IgD-negative memory B cell (primary cell): Measurements from ENCODE around the gene TEX51. TPM values are rescaled to one million over a fixed set of nuclear protein-coding genes. Genes with fewer than 3 reads are reported as not detected.

Experiments
- H3K27ac Mint-ChIP-seq, 3 donors: one replicate each; pipeline ENCODE4 v1.8.0; 2020 to 2022; ENCODE audit warnings: mild to moderate bottlenecking in 3 of 3, mixed read lengths in 3 of 3, moderate library complexity in 1 of 3
- H3K27me3 Mint-ChIP-seq: one replicate; pipeline ENCODE4 v1.8.0; 2021; ENCODE audit warnings: mixed read lengths
- H3K36me3 Mint-ChIP-seq: one replicate; pipeline ENCODE4 v1.8.0; 2020; ENCODE audit warnings: mild to moderate bottlenecking, mixed read lengths
- H3K4me1 Mint-ChIP-seq, 3 donors: one replicate each; pipeline ENCODE4 v1.8.0; 2020 to 2022; ENCODE audit warnings: mixed read lengths in 3 of 3, mild to moderate bottlenecking in 1 of 3
- H3K4me3 Mint-ChIP-seq, 4 donors: one replicate each; pipeline ENCODE4 v1.8.0; 2020 to 2022; ENCODE audit warnings: mild to moderate bottlenecking in 4 of 4, mixed read lengths in 4 of 4, moderate library complexity in 3 of 4
- H3K9me3 Mint-ChIP-seq, 3 donors: one replicate each; pipeline ENCODE4 v1.8.0; 2020 to 2021; ENCODE audit warnings: mixed read lengths in 3 of 3, mild to moderate bottlenecking in 1 of 3
- polyA plus RNA-seq: library from polyadenylated mRNA; unstranded; fragments of 300-500 nt; fragmentation: Illumina TruSeq; gene quantifications from one replicate; pipeline ENCODE4 v1.2.3, GENCODE V29; 2021

TEX51 gene
- polyA plus RNA-seq, 1 donor from 2014 or later, result not detected

DNA sequence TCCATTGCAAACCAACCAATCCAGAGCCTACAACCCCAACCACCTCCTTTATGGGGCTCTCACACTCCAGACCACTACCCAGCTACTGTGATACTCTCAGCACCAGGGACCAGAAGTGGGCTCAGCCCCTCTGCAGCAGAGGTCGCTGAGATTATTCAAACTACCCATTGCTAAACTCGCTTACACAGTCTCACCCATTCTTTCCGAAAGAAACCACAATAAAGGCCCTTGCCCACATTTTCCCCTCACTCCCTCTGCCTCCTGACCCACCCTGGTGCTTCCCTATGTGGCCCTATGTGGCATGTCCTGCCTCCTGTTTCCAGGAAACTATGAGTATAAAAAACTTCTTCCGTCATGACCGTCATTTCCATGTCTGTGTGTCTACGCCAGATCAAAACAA, 10.7 kb downstream of the TEX51 start:
- Mint-ChIP-seq H3K9me3 (peaks cover 2 to 5% (median 4%) of the 10 kb centered on the region in 3 donors), H3K4me1 (peaks cover 0 to 3% (median 2%) of the 10 kb centered on the region in 3 donors), H3K4me3 (no peak overlapping the region), H3K27me3 (peaks cover 18% of the 10 kb centered on the region), H3K36me3 (no peaks in the 10 kb centered on the region), H3K27ac (no peak overlapping the region)

DNA sequence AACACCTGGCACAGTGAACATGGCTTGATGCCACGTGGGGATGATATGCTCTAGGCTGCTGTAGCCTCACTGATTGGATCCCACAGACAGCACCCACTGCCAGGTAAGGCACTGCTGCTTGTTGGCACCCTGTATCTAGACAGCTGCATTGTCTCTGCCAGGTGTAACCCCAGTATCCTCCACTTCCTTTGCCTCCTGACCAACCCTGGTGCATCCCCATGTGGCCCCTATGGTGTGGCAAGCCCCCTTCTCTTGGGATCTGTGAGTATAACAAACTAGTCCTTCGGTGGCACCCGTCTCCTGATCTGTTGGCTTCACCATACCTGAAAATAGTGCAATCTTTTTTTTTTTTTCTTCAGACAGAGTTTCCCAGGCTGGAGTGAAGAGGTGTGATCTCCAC, 11.1 kb downstream of the TEX51 start:
- Mint-ChIP-seq H3K36me3 (no peaks in the 10 kb centered on the region), H3K27me3 (peaks cover 18% of the 10 kb centered on the region), H3K9me3 (peaks cover 0 to 4% (median under 1%) of the 10 kb centered on the region in 3 donors), H3K4me3 (no peak overlapping the region), H3K4me1 (peaks cover 0 to 3% (median 2%) of the 10 kb centered on the region in 3 donors), H3K27ac (no peak overlapping the region)

DNA sequence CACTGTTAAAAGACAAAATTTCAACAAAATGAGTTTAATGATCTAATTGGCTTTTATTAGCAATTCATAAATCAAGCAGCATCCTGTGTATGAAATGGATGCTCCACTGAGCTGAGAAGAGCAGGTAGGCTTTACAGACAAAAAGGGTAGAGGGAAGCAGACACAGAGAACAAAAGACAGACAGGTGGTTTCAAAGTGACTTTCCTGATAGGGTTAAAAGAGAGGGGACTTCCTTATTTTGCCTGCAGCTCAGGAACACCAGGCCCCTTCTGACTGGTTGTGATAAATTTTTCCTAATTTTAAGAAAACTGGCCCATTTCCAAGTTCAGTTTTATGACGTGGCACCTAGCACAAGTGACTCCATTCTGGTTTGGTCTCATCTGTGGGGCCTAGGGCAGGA, 11.9 kb downstream of the TEX51 start:
- H3K9me3 Mint-ChIP-seq, result peaks cover 0 to 3% (median 0%) of the 10 kb centered on the region in 3 donors
- peaks cover 0 to 2% (median under 1%) of the 10 kb centered on the region in 3 donors for H3K4me1 Mint-ChIP-seq
- H3K27me3 Mint-ChIP-seq, result peaks cover 17% of the 10 kb centered on the region
- no peak overlapping the region for H3K4me3 Mint-ChIP-seq
- H3K36me3 Mint-ChIP-seq, result no peaks in the 10 kb centered on the region
- H3K27ac Mint-ChIP-seq, result no peak overlapping the region

DNA sequence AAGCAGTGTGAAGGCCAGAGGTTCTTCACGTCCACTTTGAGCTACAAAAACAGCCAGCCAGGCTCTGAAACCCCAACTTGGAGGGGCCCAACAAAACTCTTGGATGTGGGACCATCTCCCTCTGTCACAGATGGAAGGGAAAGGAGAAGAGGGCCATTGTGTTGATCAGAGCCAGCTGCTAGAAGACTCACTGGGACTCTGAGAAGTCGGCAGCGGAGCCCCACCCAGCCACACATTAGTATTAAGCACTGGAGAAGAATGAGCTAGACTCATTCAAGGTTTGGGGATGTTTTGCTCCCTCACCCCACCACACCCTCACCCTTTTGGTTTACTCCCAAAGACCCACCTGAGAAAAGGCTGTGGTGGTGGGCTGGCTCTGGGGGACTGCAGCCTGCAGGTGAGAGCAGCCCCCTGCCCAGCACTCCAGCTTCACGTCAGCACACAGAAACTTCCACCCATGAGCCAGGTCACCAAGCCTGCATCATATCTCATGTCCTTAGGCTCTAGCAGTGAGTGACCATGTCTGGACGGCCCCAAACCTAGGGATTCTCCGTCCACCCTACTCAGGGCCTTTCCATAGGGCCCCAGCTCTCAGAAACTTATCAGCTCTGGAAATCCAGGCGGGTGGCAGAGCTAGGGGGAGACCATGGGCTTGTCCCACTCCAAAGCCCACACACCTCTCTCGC, 12.6 kb downstream of the TEX51 start:
- H3K4me1 Mint-ChIP-seq, result no peaks in the 10 kb centered on the region
- no peak overlapping the region for H3K27ac Mint-ChIP-seq
- no peaks in the 10 kb centered on the region for H3K36me3 Mint-ChIP-seq
- no peaks in the 10 kb centered on the region for H3K9me3 Mint-ChIP-seq
- no peak overlapping the region for H3K4me3 Mint-ChIP-seq
- peaks cover 14% of the 10 kb centered on the region for H3K27me3 Mint-ChIP-seq

DNA sequence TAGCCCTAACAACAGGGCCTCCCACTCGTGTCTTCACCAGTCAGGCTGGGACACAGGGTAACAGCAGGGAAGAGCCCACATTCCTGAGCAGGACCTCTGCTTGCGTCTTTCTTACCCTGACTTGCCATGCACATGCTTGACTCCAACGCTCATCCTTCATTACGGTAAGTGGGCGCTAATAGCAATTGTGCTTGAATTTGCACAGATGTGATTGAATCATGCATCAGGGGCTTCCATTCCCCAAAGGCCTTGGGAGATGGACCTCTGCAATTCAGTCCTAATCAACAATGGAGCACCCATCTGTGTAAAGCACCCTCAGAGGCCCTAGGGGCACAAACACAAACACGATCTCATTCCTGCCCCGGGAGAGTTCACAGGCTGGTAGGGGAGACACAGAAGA, 13.5 kb downstream of the TEX51 start:
- Mint-ChIP-seq H3K4me1 (no peaks in the 10 kb centered on the region), H3K9me3 (no peaks in the 10 kb centered on the region), H3K36me3 (no peaks in the 10 kb centered on the region), H3K27me3 (peaks cover 14% of the 10 kb centered on the region), H3K27ac (peak overlapping the region in 1 of 3 donors; percentile 35), H3K4me3 (no peak overlapping the region)

DNA sequence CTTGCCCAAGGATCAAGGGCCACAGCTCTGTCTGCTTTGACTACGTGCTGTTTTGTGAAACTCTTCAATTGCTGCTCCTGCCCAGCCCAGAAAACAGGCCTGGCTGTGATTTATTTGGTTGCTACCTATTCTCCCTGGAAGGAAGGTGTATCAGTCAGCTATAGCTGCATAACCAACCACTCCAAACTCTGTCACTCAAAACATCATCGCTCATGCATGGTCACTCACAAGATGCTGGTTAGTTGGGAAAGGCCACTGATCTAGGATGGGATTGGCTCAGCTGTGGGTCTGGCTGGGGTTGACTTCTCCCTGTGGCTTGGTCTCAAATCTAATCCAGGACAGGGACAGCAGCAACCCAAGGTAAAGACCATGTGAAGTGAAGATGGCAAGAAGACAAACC, 14.6 kb downstream of the TEX51 start:
- peaks cover 11% of the 10 kb centered on the region for H3K27me3 Mint-ChIP-seq
- H3K27ac Mint-ChIP-seq, result no peak overlapping the region
- H3K4me3 Mint-ChIP-seq, result no peak overlapping the region
- H3K9me3 Mint-ChIP-seq, result no peaks in the 10 kb centered on the region
- H3K36me3 Mint-ChIP-seq, result no peaks in the 10 kb centered on the region
- no peaks in the 10 kb centered on the region for H3K4me1 Mint-ChIP-seq

DNA sequence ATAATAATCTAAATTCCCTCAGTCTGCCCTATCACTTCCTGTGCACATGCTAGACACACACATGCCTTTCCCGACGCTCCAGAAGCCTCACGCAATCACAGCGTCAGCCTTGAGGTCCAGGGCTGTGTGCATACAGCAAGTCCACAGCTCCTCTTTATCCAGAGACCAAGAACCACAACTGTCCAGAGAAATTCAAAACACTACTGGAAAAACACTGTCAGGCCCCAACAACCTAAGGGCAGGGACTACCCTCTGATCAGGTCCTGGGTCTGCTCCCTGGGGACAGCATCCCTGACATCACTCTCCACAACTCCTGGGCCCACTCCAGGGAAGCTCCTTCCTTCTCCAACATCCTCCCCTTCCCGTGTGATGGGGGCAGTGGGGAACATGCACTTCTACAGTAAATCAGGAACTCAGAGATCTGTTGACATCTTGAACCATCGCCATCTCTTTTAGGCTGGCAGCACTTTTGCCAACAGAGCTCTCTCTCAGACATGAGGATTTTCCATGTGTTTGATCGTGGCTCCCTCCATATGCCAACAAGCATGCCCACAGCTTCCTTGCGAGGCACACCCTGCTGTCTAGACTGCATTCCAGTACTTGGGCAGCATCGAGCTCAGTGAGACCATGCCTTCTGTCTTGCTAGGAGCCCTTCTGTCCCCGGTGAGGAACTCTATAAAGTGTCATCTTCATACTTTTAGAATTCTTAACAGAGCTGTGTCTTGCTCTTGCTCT, 15.4 kb downstream of the TEX51 start:
- no peaks in the 10 kb centered on the region for H3K36me3 Mint-ChIP-seq
- no peak overlapping the region for H3K4me3 Mint-ChIP-seq
- no peaks in the 10 kb centered on the region for H3K9me3 Mint-ChIP-seq
- no peaks in the 10 kb centered on the region for H3K4me1 Mint-ChIP-seq
- no peak overlapping the region for H3K27ac Mint-ChIP-seq
- peaks cover 9% of the 10 kb centered on the region for H3K27me3 Mint-ChIP-seq

DNA sequence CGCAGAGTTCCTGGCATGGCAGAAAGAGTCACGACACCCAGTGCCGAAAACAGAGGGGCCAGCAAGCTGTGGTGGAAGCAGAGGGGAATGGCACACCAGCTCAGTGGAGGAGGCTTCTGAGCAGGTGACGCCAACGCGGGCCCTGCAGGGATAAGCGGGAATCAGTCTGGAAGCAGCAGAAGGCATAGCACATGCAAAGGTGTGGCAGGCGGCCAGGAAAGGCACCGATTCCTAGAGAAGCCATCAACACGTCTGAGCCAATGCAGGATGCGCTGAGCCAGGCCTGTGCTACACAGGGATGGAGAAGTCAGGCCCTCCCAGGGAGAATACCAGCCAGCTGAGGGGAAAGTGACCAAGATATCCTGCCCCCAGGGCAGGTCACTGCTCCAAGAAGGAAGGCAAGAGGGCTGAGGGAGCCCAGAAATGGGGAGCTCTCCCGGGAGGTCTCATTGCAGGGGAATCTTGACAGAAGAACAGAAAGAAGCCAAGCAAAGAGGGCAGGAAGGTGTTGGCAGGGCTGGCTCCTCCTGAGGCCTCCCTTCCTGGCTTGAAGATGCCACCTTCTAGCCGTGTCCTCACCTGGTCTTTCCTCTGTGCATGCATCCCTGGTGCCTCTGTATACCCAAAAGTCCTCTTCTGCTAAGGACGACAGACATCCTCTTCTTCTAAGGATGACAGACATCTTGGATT, 16.3 kb downstream of the TEX51 start:
- Mint-ChIP-seq H3K36me3 (no peaks in the 10 kb centered on the region), H3K4me3 (peak overlapping the region in 1 of 4 donors; percentile 13), H3K27me3 (peaks cover 6% of the 10 kb centered on the region), H3K27ac (no peak overlapping the region), H3K4me1 (no peaks in the 10 kb centered on the region), H3K9me3 (no peaks in the 10 kb centered on the region)

DNA sequence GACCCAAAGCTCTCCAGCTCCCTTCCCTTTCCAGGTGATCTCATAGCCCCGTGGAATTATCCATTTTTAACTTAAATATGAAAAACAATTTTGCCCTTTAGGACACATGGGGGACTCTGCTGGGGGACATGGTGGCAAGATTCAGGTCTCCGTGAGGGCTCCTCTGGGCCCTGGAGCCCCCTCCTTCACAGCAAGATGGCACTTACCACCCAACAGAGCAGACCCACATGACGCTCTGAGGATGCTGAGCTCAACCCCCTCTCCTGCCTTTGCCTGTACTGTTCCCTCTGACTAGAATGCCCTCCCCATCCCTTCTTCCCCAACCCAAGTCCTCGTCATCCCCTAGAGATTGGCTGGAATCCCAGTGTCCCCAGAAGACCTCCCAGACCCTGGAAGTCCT, 17.2 kb downstream of the TEX51 start:
- Mint-ChIP-seq H3K27ac (no peak overlapping the region), H3K4me1 (no peaks in the 10 kb centered on the region), H3K27me3 (peaks cover 6% of the 10 kb centered on the region), H3K4me3 (no peak overlapping the region), H3K36me3 (no peaks in the 10 kb centered on the region), H3K9me3 (no peaks in the 10 kb centered on the region)

DNA sequence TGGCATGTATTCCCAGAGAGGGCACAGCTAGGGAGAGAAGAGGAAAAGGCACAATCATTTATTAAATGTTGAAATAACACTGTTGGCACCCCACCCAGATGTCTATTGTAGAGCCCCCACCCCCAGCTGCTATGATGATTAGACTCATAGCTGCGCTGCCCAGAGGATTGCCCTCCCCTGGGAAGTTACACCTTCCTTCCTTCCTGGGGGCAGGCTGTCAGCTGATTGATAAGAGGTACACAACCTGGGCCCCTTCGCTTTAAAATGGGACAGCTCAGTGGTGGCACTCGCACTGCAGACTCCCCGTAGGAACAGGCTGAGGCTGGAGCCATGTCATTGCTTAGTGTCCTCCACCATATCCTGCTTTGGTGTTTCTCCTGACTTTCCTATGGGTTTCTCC, 18.1 kb downstream of the TEX51 start:
- Mint-ChIP-seq H3K27ac (no peak overlapping the region), H3K4me1 (no peaks in the 10 kb centered on the region), H3K9me3 (no peaks in the 10 kb centered on the region), H3K4me3 (no peak overlapping the region), H3K36me3 (no peaks in the 10 kb centered on the region), H3K27me3 (peaks cover 6% of the 10 kb centered on the region)

DNA sequence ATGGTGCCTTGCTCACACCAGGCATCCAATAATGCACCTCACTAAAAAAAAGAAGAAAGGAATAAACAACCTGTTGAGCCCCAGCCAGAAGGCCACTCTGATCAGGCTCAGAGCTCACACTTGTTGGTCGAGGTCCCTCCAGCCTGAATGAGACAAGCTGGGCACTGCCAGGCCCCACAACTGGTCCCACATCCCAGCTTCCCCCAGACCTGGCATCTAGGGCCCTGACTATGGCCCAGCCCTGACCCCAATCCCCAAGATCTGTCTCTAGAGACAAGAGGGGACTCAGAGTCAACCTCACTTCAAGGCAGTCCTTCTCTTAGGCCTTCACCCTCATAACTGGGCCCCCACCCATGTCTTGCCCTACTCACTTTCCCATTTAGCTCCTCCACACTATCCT, 22.4 kb downstream of the TEX51 start:
- peaks cover 7% of the 10 kb centered on the region for H3K27me3 Mint-ChIP-seq
- no peaks in the 10 kb centered on the region for H3K4me1 Mint-ChIP-seq
- H3K9me3 Mint-ChIP-seq, result peaks cover 2 to 8% (median 6%) of the 10 kb centered on the region in 3 donors
- H3K4me3 Mint-ChIP-seq, result no peak overlapping the region
- H3K36me3 Mint-ChIP-seq, result no peaks in the 10 kb centered on the region
- H3K27ac Mint-ChIP-seq, result no peak overlapping the region

DNA sequence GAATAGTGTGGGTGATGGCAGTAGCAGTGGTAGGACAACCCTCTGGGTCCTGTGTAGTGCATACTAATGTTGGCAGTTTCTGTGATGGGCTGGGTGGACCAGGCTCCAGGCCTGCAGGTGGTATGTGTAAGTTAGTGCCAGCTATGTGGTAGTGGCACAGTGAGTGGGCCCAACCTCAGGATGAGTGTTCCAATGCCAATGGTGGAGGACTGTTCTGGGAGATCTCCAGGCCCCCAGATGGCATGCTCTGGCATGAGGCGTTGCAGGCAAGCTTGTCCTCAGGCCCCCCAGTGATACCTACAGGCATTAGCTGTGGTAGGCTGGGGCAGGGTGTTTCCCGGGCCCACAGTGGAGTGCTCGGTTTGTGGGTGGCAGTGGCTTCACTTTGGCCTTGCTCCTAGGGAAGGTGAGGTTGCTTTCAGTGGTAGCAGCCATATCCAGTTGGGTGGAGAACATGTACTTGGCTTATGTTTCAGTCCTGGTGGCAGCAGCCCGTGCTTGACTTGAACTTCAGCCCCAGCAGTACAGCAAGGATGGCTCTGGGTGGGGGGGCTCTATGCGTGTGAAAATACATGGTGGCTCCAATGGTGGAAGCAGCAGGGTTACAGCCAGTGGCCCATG, 32.4 kb downstream of the TEX51 start:
- H3K4me3 Mint-ChIP-seq, result no peak overlapping the region
- no peaks in the 10 kb centered on the region for H3K4me1 Mint-ChIP-seq
- no peaks in the 10 kb centered on the region for H3K36me3 Mint-ChIP-seq
- peaks cover 3 to 21% (median 11%) of the 10 kb centered on the region in 3 donors for H3K9me3 Mint-ChIP-seq
- no peak overlapping the region for H3K27ac Mint-ChIP-seq
- H3K27me3 Mint-ChIP-seq, result peaks cover 13% of the 10 kb centered on the region

DNA sequence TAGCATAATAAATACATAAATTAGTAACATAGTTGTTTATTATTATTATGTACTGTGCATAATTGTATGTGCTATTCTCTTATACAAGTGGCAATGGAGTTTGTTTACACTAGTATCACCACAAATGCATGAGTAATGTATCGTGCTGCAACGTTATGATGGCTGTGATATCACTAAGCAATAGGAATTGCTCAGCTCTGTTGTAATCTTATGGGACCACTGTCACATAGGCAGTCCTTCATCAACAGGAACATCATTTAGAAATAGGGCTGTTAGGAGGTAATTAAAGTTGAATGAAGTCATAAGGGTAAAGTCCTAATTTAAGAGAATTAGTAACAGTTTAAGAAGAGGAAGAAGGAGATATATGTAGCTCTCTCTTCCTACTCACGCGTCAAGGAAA, 33.8 kb downstream of the TEX51 start:
- H3K4me1 Mint-ChIP-seq, result no peaks in the 10 kb centered on the region
- no peak overlapping the region for H3K4me3 Mint-ChIP-seq
- peaks cover 3 to 18% (median 6%) of the 10 kb centered on the region in 3 donors for H3K9me3 Mint-ChIP-seq
- peaks cover 16% of the 10 kb centered on the region for H3K27me3 Mint-ChIP-seq
- H3K27ac Mint-ChIP-seq, result no peak overlapping the region
- H3K36me3 Mint-ChIP-seq, result no peaks in the 10 kb centered on the region

DNA sequence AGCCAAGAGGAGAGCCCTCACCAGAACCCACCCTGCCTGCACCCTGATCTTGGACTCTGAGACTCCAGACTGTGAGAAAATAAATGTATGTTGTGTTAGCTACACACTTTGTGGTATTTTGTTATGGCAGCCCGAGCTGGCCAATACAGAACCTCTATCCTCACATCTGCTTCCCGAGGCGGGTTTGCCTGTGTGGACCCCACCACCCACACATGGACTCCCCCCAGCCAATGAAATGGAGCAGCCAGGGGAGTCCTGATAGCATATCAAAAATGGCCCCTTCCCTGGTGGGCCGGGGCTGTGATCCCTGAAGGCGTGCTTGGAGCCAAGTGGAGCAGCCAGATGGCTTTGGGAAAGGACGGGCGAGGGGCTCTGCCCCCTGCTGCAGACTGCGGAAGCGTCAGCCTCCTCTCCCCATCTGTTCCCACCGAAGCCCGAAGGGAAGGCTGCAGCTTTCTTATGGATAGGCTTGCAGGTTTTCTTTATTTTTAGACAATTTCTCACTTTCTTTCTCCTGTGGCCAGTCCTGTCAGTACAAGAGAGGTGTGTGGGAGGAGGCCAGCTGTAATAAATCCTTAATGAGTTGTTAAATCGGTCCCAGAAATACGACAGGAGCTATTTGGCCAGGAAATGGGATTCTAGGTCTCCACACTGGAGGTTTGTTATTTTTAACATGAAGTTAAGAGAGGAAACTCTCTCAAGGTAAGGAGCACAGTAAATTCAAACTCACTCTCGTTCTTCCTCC, 34.4 kb downstream of the TEX51 start:
- Mint-ChIP-seq H3K27me3 (peaks cover 20% of the 10 kb centered on the region), H3K9me3 (peaks cover 3 to 18% (median 4%) of the 10 kb centered on the region in 3 donors), H3K4me3 (no peak overlapping the region), H3K27ac (no peak overlapping the region), H3K4me1 (no peaks in the 10 kb centered on the region), H3K36me3 (no peaks in the 10 kb centered on the region)
